HG03575 (cell line): ENCODE results near the gene TXNDC16.
A peak's percentile ranks its signal among the peaks of the same experiment; 100 is the strongest.
"Not testable (repeated sequence)": the region's sequence is repeated elsewhere in the genome, so short reads cannot be mapped to it uniquely, and the experiment has no call there.

Experiments
- ATAC-seq: cut with Tn5 transposase; IDR thresholded peaks from one replicate; pipeline ENCODE4 v1.9.1; 2021; ENCODE audit not compliant: unreplicated experiment, insufficient number of reproducible peaks, low FRiP score; ENCODE audit errors: extremely low read depth

Gene TXNDC16, protein sequence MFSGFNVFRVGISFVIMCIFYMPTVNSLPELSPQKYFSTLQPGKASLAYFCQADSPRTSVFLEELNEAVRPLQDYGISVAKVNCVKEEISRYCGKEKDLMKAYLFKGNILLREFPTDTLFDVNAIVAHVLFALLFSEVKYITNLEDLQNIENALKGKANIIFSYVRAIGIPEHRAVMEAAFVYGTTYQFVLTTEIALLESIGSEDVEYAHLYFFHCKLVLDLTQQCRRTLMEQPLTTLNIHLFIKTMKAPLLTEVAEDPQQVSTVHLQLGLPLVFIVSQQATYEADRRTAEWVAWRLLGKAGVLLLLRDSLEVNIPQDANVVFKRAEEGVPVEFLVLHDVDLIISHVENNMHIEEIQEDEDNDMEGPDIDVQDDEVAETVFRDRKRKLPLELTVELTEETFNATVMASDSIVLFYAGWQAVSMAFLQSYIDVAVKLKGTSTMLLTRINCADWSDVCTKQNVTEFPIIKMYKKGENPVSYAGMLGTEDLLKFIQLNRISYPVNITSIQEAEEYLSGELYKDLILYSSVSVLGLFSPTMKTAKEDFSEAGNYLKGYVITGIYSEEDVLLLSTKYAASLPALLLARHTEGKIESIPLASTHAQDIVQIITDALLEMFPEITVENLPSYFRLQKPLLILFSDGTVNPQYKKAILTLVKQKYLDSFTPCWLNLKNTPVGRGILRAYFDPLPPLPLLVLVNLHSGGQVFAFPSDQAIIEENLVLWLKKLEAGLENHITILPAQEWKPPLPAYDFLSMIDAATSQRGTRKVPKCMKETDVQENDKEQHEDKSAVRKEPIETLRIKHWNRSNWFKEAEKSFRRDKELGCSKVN

DNA sequence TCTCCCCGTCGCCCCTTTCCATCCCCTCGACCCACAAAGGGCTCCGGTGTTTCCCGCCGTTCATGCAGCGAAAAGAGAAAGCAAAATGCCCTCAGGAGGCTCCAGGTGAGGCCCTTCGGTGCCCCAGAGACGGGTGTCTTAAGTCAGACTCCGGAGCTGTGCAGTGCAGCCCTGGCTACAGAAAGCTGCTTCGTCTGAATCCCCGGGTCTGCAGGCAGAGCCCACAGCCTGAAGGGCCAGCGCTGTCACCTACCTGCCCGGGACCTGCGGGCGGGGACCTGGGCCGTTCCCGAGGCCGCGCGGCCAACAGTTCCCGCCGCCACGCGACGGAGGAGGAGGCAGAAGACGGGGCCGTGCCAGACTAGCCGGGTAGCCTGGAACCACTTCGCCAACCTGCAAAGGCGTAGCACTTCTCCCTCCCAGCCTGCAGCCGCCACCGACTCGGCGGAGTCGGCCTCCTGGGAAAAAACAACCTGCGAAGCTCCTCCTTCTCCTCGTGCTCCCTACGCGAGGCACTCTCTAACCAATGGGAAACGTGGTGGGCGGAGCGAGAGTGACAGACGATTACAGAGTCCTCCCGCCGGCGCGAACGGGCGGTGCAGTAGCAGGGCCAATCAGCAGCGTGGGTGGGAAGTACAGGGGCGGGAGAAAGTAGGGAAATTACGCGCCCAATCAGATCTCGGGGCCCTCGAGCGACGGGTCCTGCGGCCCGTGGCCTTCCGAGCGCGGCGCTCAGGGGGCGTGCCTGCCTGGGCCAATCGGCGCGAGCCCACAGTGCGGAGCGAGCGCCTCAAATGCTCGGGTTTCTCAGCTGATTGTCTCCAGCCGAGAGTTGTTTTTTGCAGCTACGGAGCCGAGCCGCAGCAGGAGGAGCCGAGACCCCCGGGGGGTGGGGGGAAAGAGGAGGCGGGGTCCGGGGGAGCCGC lies at the start of gene TXNDC16, which contains the start of gene GPR137C:
TSS of gene TXNDC16 (minus strand) at position 443 of the 926 bp plus-strand sequence. CDS start 8,948 bp downstream, outside the sequence.
TSS of gene GPR137C (plus strand) at position 774 of the 926 bp plus-strand sequence. CDS start 312 bp downstream, outside the sequence.
- peak; percentile 94 for ATAC-seq

DNA sequence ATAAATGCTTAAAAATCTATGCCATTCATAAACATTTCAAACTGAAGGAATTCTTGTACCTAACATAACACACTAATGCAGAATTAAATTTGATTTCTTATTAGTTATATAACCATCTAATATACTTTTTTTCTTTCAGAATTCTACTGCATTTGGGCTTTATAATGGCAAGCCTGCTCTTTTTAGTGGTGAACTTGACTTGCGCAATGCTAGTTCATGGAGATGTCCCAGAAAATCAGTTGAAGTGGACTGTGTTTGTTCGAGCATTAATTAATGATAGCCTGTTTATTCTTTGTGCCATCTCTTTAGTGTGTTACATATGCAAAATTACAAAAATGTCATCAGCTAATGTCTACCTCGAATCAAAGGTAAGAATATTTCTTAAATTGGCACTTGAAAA lies 47.7 kb upstream of the TXNDC16 start:
- no peak for ATAC-seq

DNA sequence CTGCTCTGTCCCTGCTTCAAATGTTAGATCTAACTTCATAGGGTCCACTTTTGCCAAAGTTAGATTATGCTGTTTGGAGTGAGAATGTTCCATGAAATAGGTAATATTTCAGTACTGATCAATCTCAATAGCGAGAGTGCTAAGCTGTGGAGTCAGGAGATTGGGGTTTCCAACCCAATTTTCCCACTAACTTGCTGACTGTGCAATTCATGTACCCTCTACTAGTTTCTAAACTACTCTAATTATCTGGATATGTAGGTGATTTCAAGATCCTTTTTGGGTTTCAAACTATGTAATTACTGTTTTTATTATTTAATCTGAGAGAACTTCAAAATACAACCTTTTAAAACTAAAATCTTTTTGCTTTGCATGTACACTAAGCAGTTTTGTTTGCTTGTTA lies 46.3 kb upstream of the TXNDC16 start:
- ATAC-seq = no peak

DNA sequence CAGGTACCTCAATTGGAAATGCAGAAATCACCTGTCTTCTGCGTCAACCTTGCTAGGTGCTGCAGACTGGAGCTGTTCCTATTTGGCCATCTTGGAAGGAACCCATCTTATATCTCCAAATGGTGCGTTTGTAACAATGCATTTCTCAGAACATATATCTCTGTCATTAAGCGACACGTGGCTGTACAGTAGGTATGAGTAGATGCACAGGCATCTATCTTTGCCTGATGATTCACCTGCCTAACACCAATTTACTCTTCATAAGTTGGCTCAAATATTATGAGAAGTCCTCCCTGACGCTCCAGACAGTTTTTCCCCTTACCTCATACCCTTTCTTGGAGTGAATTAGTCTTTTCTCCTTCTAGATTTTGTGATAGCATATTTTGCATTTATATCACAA lies 44.6 kb upstream of the TXNDC16 start:
- no peak for ATAC-seq

DNA sequence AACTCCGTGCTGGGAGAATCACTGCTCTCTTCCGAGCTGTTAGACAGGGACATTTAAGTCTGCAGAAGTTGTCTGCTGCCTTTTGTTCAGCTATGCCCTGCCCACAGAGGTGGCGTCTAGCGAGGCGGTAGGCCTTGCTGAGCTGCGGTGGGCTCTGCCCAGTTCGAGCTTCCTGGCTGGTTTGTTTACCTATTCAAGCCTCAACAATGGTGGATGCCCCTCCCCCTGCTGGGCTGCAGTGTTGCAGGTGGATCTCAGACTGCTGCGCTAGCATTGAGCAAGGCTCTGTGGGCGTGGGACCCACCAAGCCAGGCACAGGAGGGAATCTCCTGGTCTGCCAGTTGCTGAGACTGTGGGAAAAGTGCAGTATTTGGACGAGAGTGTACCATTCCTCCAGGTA lies 44.0 kb upstream of the TXNDC16 start:
- no peak for ATAC-seq

DNA sequence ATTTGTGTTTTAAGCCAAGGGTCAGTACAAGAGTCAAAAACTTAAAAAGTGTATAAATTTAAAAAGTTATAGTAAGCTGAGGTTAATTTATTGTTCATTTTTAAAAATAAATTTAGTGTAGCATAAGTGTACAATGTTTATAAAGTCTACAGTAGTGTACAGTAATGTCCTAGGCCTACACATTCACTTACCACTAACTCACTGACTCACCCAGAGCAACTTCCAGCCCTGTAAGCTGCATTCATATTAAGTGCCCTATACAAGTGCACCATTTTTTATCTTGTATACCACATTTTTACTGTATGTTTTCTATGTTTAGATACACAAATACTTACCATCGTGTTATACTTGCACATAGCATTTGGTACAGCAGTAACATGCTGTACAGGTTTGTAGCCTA lies 38.0 kb upstream of the TXNDC16 start:
- no peak for ATAC-seq

DNA sequence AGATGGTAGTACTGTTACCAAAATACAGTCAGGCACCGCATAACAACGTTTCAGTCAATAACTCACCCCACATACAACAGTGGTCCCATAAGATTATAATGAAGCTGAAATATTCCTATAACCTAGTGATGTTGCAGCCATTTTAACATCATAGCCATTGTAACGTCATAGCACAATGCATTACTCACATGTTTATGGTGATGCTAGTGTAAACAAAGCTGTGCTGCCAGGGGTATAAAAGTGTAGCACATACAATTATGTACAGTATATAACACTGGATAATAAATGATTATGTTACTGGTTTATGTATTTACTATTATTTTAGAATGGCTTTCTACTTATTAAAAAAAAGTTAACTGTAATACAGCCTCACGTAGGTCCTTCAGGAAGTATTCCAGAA lies 37.3 kb upstream of the TXNDC16 start:
- ATAC-seq = no peak

DNA sequence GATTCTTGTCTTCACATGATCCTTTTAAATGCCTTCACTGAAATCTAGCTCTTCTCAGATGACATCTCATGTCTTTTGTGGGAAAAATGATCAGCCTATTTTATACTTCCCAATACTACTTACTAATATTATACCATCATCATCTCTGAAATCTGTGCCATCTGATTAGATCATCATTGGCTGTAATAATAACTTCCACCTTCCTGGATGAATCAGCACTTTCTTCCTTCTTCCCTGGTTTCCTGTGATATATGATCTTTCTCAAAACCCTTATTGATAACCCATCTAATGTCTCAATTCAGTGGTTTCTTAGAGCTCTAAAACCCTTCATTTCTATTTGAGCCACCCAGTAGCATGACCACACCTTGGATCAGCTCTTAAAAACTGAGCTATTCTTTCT lies 31.2 kb upstream of the TXNDC16 start:
- no peak for ATAC-seq

DNA sequence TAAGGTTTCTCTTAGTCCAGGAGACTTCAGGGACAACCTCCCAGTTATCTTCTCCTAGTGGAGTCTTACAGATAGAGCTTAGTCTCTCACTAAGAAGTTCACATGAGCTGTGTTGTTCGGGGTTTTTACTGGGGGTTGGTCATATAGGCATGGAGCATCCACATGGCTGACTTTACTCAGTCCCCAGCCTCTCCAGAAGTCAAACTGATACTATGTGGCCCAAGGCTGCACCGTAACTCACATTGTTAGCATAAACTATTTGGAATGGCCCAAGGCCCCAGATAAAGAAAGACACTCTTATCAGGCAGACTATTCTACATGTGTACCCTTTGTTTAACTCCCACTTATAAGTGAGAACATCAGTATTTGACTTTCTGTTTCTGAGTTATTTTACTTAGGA lies 23.6 kb upstream of the TXNDC16 start:
- no peak for ATAC-seq

DNA sequence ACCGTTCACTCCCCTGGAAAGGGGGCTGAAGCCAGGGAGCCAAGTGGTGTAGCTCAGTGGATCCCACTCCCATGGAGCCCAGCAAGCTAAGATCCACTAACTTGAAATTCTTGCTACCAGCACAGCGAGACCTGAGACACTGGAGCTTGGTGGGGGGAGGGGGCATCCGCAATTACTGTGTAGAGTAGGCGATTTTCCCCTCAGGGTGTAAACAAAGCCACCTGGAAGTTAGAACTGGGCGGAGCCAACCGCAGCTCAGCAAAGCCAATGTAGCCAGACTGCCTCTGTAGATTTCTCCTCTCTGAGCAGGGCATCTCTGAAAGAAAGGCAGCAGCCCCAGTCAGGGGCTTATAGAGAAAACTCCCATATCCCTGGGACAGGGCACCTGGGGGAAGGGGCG lies 16.1 kb upstream of the TXNDC16 start:
- not testable (repeated sequence) for ATAC-seq

DNA sequence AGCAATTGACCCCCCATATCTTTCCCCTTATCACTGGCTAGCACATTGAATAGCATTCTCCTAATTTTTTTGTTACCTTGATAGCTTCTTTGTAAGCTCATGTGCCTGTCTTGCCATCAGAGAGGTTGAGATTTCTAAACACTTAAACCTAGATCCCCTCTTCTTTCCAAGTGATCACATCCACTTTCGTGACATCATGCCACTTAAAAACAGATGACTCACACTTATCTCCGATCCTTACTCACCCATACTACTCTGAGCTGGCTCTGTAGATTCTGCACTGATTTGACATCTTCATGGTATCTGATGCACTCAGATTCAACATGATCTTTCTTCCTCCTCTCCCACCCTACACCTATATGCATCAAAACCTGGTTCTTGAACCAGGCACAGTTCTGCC lies 10.8 kb upstream of the TXNDC16 start:
- no peak for ATAC-seq

DNA sequence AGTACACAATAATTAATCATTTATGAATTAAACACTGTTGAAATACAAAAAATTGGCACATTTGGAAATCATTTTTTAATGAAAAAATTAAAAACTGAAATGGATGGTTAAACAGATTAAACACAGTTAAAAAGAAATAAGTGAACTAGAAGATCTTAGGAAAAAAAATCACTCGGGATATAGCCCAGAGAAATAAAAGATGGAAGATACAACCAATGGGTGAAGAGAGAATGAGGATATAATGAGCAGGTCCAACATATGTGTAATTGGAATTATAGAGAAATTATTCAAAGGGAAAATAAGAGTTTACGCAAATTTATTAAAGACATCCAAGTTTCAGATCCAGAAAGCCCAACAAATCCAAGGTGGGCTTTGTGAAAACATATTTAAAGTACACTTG lies 6.4 kb upstream of the TXNDC16 start:
- ATAC-seq = no peak

DNA sequence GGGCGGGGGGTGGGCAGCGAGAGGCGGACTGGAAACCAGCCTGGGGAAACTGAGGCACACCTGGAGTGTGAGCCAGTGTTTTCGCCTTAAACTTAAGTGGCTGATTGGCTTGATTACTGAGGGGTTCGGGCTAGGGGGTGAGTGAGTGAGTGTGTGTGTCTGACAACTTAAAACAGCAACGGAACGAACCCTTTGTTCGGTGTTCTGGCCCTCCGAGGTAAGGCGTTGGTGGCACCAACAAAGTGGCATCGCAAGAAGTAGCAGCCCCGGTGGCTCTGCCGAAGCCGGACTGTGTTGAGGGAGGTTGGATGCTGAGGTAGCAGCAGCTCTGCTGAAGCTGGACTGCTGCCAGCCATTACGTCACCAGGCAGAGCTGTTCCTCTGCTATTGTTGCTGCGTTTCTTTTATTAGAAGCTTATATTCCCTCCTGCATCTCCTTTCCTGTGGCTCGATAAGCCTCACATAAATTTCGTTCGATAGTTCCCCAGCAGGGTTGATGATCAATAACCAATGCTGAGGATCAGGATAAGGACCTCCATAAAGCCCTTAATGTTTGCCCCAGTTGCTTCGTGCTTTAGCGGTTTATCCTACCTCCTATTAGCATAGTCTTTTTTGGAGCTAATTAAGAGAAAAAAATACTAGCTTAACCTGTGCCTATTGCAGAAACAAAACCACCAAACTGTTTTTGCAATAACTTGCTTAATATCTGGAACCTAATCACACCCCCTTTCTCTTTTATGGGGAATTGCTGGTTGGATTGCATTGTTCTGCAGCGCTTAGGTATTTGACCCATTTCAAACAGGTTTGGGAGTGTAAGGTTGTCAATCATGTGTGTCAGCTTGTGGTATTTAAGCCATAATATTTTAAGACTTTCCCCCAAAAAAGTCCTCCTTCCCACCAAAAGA lies 1.6 kb upstream of the TXNDC16 start:
- ATAC-seq = no peak

DNA sequence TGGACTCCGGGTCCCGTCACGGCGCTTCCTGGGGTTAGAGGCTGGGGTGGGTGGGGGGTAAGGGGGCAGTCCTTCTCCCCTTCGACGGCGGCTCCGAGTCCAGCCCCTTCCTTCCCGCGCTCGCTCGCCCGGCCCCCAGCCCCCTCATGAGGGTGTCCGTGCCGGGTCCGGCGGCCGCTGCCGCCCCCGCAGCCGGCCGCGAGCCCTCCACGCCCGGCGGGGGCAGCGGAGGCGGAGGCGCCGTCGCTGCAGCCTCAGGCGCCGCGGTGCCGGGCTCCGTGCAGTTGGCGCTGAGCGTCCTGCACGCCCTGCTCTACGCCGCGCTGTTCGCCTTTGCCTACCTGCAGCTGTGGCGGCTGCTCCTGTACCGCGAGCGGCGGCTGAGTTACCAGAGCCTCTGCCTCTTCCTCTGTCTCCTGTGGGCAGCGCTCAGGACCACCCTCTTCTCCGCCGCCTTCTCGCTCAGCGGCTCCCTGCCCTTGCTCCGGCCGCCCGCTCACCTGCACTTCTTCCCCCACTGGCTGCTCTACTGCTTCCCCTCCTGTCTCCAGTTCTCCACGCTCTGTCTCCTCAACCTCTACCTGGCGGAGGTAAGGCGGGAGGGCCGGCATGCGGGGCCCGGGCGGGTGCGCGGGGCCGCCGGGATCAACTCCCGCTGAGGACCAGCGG lies 831 bp upstream of the TXNDC16 start:
- no peak for ATAC-seq

DNA sequence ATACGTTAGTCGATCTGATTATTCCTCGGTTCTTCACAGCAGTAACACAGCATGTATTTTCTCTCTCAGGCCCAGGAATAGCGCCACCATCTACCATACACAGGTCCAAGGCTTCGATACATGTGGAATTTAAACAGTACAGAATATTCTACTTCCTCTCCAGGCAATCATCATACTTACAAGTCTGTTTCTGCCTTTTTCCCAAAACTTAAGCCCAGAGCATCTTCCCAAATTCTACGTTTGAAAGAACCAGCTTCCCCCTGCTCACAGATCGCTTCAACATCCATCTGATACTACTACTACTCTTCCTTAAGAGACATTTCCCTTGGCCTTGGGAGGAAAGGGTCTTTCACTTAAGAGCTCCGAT lies 626 bp downstream of the TXNDC16 start:
- no peak for ATAC-seq

DNA sequence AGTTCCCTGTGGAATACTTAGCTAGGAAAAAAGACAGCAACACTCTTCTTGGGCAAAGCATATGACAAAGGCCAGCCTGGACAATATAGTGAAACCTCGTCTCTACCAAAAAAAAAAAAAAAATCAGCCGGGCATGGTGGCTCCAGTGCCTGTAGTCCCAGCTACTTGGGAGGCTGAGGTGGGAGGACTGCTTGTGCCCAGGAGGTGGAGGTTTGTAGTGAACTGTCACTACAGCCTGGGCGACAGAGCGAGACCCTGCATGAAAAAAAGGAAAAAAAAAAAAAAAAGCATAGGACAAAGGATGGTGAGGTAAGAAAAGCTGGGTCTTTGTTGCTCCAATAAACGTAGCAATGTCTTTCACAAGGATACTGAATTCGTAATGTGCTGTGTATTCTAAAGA lies 1.1 kb downstream of the TXNDC16 start:
- ATAC-seq = no peak

DNA sequence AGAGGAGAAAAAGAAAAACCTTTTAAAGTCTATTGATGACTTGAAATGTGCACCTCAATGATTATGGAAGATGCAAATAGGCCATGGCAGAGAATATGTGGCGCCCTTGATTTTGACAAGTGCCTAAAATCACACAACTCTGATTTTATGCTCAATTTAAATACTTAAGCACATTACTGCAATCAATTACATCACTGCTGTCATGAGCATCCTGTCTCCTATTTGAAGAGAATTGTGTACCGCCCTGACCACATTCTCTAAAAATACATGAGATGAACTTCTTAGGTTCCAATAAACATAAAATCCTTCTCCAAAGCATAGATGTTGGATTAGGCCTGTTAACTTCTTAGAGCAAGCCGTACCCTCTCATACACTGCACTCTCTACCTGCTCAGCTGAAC lies 1.6 kb downstream of the TXNDC16 start:
- ATAC-seq = no peak

DNA sequence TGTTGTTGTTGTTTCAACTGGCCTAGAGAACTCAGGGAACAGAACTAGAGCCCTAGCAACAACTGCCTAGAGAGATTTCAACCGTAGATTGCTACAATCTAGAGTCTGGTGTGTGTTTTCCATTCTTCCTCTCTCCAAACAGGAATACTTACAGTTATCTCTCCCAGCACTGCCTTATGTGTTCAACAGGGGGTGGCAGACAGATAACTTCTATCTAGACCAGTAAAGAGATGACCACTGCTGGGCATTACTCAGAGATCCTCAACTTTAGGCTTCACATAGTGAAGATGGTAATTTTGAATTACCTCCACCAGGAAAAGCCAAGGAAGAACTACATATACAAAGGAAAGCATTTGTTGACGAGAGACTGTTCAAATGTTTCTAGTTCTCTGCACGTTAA lies 4.8 kb downstream of the TXNDC16 start:
- no peak for ATAC-seq
